Stimulated activated CD8-positive, alpha-beta memory T cell treated with anti-CD3 and anti-CD28 coated beads, Interleukin-7, amount 100 ng/mL, for 1 hour (primary cell): Measurements from ENCODE around the gene TRIM37.

ENCODE experiments used
- DNase-seq, 2 donors: peaks; one replicate each; pipeline ENCODE4 v3.0.0-alpha.2; 2020; ENCODE audit warnings: low read depth in 2 of 2

The TRIM37 gene

DNA sequence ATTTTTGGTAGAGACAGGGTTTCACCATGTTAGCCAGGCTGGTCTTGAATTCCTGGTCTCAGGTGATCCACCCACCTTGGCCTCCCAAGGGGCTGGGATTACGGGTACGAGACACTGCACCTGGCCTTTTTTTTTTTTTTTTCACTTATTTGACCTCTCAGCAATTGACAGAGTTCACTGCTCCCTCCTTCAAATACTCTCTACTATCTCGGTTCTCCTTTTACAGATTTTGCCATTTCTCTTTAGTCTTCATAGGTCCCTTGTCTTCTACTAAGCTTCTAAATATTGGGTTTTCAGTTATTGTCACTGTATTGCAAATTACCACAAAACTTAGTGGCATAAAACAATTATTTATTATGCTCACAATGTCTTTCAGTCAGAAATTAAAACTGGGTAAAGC is 159.3 kb downstream of the TRIM37 start:
- no peak for DNase-seq

DNA sequence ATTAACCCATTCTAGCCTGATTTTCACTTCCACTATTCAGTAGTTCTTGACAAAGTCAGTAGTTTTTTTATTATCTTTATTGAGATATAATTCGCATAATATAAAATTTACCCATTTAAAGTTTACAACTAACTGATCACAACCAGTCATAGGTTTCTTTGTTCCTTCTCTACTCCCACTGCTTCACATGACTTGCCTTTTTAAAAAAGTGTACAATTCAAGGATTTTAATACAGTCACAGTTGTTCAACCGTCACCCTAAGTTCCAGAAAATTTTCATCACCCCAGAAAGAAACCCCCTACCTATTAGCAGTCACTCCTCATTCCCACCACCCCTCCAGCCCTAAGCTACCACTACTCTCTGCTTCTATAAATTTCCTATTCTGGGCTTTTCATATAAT is 162.5 kb downstream of the TRIM37 start:
- no peak for DNase-seq

DNA sequence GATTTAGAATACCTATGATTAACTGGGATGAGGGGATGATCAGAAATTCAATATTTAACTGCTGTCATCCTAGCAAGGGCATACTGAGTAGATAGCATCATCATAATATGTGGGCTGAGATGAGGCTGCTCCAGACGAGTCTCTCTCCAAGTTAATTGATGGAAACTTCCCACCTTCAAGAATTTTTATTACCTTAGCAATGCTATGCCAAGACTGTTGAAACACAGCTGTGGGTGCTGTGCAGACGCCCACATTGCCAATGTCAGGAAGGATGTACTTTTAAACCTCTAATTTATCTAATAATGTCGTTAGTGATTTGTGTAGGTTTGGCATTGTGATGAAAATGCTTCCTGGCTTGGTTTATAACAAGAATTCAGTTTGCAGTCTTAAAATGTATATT is 170.4 kb downstream of the TRIM37 start:
- DNase-seq, result no peak

DNA sequence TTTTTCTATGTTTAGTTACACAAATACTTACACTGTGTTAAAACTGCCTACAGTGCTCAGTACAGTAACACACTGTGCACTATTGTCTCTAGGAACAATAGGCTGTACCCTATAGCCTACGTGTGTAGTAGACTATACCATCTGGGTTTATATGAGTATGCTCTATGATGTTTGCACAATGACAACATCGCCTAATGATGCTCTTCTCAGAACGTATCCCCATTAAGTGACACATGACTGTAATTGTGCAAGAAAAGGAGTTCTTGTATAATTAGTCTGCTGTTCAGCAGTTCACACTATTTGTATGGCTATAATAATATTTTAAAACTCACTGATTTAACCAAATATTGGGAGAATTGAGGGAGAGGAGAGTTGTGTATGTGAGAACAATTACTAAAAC is 173.7 kb downstream of the TRIM37 start:
- DNase-seq, result no peak
